Testis (tissue), 3 donors: Measurements from ENCODE around the gene PDF. TPM values are rescaled to one million over a fixed set of nuclear protein-coding genes. Genes with fewer than 3 reads are reported as not detected.

ENCODE experiments used
- DNase-seq: peaks from one replicate; pipeline ENCODE4 v3.0.0-alpha.2; 2019
- H3K27ac ChIP-seq, 2 donors: fragments of 200-600 bp; sonication (generic); one replicate each; pipeline ENCODE4 v1.5.1; 2019
- H3K27me3 ChIP-seq: fragments of 200-600 bp; sonication (generic); one replicate; pipeline ENCODE4 v1.5.1; 2019
- H3K36me3 ChIP-seq: fragments of 200-600 bp; sonication (generic); one replicate; pipeline ENCODE4 v1.5.1; 2017; ENCODE audit warnings: low read depth; ENCODE audit errors: missing control alignments
- H3K4me1 ChIP-seq: fragments of 200-600 bp; sonication (generic); one replicate; pipeline ENCODE4 v1.5.1; 2019
- H3K4me3 ChIP-seq, 2 donors: fragments of 200-600 bp; sonication (generic); one replicate each; pipeline ENCODE4 v1.5.1; 2017 to 2019
- H3K9me3 ChIP-seq: fragments of 200-600 bp; sonication (generic); one replicate; pipeline ENCODE4 v1.5.1; 2017
- CTCF ChIP-seq, 3 experiments: fragments of 450-650 bp in 2 of 3; fragments of 200-600 bp in 1 of 3; sonication (generic) in 1 of 3; IDR thresholded peaks; one replicate each; pipeline ENCODE4 v1.5.1; 2016 to 2019; ENCODE audit warnings: antibody characterized with exemption in 3 of 3, mild to moderate bottlenecking in 2 of 3, moderate library complexity in 1 of 3
- POLR2A ChIP-seq: fragments of 450-650 bp; IDR thresholded peaks from one replicate; pipeline ENCODE4 v1.6.1; 2017; ENCODE audit warnings: antibody characterized with exemption, mild to moderate bottlenecking, moderate library complexity
- WGBS, 2 donors: methylation state at CpG; one replicate each; pipeline ENCODE4 v1.1.5; 2018; 5-methylcytosine and 5-hydroxymethylcytosine counted together
- intact Hi-C: fragments of 100-400 bp; cut with DNase I; formaldehyde crosslinking; loops from one replicate; pipeline ENCODE4 v1.15.1; 2023; ENCODE audit warnings: low total_unique reads
- polyA plus RNA-seq: library from polyadenylated mRNA; stranded (reverse); fragments of 350-450 nt; fragmentation: Illumina TruSeq; extraction: RNeasy Lipid Tissue Mini Kit (QIAGEN cat#74804); gene quantifications from one replicate; pipeline ENCODE4 v1.2.3, GENCODE V29; 2014; ENCODE audit warnings: low read depth, low replicate concordance; ENCODE audit not compliant: insufficient read depth
- total RNA-seq, 2 donors: library from RNA; depleted of rRNA; stranded (reverse); fragments of >200 nt; gene quantifications; one replicate each; pipeline ENCODE4 v1.2.3, GENCODE V29; 2016

PDF gene
- total and polyA plus RNA-seq, 3 donors from 2014 or later = 3.9 to 27.9 (median 25.7) TPM

- Histone ChIP-seq H3K36me3 (no peaks in the 10 kb centered on the region), H3K27ac (no peak overlapping the region), H3K9me3 (no peaks in the 10 kb centered on the region), H3K4me1 (peaks cover 7% of the 10 kb centered on the region), H3K4me3 (no peak overlapping the region), H3K27me3 (no peaks in the 10 kb centered on the region)
- intact Hi-C loops = no loop called here
- 45 to 63% methylated on average over 4 of the region's 4 CpGs for WGBS, 2 donors
- DNase-seq = no peak
- TF ChIP-seq CTCF (IDR thresholded peaks at IDR 0.05) (no peak), POLR2A (no peak)
These were observed 46.5 kb downstream of the PDF start for GRCh38 chr16:69283851-69284250.

GRCh38 chr16:69277413-69277812 is 53.0 kb downstream of the PDF start:
- H3K9me3 ChIP-seq = no peaks in the 10 kb centered on the region
- H3K27ac ChIP-seq = no peak overlapping the region
- intact Hi-C loops = no loop called here
- WGBS, 2 donors = 51 to 69% methylated on average over 1 of the region's 1 CpG
- no peaks in the 10 kb centered on the region for H3K36me3 ChIP-seq
- H3K4me3 ChIP-seq = no peak overlapping the region
- no peaks in the 10 kb centered on the region for H3K27me3 ChIP-seq
- no peak for DNase-seq
- peaks cover 10% of the 10 kb centered on the region for H3K4me1 ChIP-seq
- TF ChIP-seq CTCF (IDR thresholded peaks at IDR 0.05) = no peak

Other genes starting within 250 kb of the PDF start
- 1 to 10 TPM; 4.7 to 7.7 TPM for gene HAS3, start 224.9 kb downstream of the PDF start, total RNA-seq
- gene HAS3, start 224.9 kb downstream of the PDF start, polyA plus RNA-seq = 4.8 TPM
- gene CHTF8, start 198.0 kb downstream of the PDF start, total RNA-seq = 100 to 1,000 TPM; 131 to 147 TPM
- gene CHTF8, start 198.0 kb downstream of the PDF start, polyA plus RNA-seq = 122 TPM
- gene UTP4, start 197.9 kb downstream of the PDF start, total RNA-seq = 10 to 100 TPM; 72.8 to 78.3 TPM
- 80.5 TPM for gene UTP4, start 197.9 kb downstream of the PDF start, polyA plus RNA-seq
- gene SNTB2, start 143.4 kb downstream of the PDF start, total RNA-seq = 10 to 100 TPM; 35.1 to 39.3 TPM
- 29.2 TPM for gene SNTB2, start 143.4 kb downstream of the PDF start, polyA plus RNA-seq
- gene VPS4A, start 19.2 kb downstream of the PDF start, total RNA-seq = 10 to 100 TPM; 39.8 to 43.1 TPM
- gene VPS4A, start 19.2 kb downstream of the PDF start, polyA plus RNA-seq = 31.9 TPM
- 10 to 100 TPM; 90.8 to 96.6 TPM for gene COG8, start 9.0 kb upstream of the PDF start, total RNA-seq
- gene COG8, start 9.0 kb upstream of the PDF start, polyA plus RNA-seq = 74.1 TPM
- gene NIP7, start 9.2 kb upstream of the PDF start, total RNA-seq = 10 to 100 TPM; 16.2 to 17.2 TPM
- gene NIP7, start 9.2 kb upstream of the PDF start, polyA plus RNA-seq = 22.4 TPM
- 1 to 10 TPM in 1 of 2 donors, not detected in 1; 1.4 TPM for gene TMED6, start 21.2 kb upstream of the PDF start, total RNA-seq
- gene TMED6, start 21.2 kb upstream of the PDF start, polyA plus RNA-seq = 1.6 TPM
- 10 to 100 TPM; 35.2 to 36.0 TPM for gene TERF2, start 55.4 kb upstream of the PDF start, total RNA-seq
- gene TERF2, start 55.4 kb upstream of the PDF start, polyA plus RNA-seq = 34.6 TPM
- 10 to 100 TPM; 65.8 to 85.0 TPM for gene CYB5B, start 94.0 kb upstream of the PDF start, total RNA-seq
- gene CYB5B, start 94.0 kb upstream of the PDF start, polyA plus RNA-seq = 91.9 TPM
- 100 to 1,000 TPM in 1 of 2 donors, 10 to 100 TPM in 1; 72.4 to 101 TPM for gene NFAT5, start 235.4 kb upstream of the PDF start, total RNA-seq
- 20.5 TPM for gene NFAT5, start 235.4 kb upstream of the PDF start, polyA plus RNA-seq